Heart left ventricle (tissue), 16 donors: Measurements from ENCODE around the gene SNW1. TPM values are rescaled to one million over a fixed set of nuclear protein-coding genes. Genes with fewer than 3 reads are reported as not detected.

Experiments
- ATAC-seq, 4 donors: fragments of 200-7000 bp; cut with Tn5 transposase; one replicate each; pipeline ENCODE4 v1.9.1; 2020 to 2022; ENCODE audit warnings: moderate library complexity in 4 of 4, mild to moderate bottlenecking in 3 of 4, moderate number of reproducible peaks in 1 of 4
- DNase-seq, 5 donors: peaks; one replicate each; pipeline ENCODE4 v3.0.0-alpha.2; 2020
- H3K27ac ChIP-seq, 12 donors: fragments of 200-600 bp; sonication (generic) in 4 of 12; one replicate each; pipeline versions ENCODE4 v1.5.0 to v1.8.0; 2016 to 2022; ENCODE audit warnings: mild to moderate bottlenecking in 2 of 12
- H3K27me3 ChIP-seq, 9 donors: fragments of 200-600 bp; sonication (generic) in 2 of 9; one replicate each; pipeline versions ENCODE4 v1.5.1 to v1.8.0; 2016 to 2022; ENCODE audit warnings: mild to moderate bottlenecking in 3 of 9
- H3K36me3 ChIP-seq, 9 donors: fragments of 200-600 bp; sonication (generic) in 2 of 9; one replicate each; pipeline versions ENCODE4 v1.5.0 to v1.8.0; 2018 to 2022; ENCODE audit warnings: mild to moderate bottlenecking in 2 of 9
- H3K4me1 ChIP-seq, 12 donors: fragments of 200-600 bp; sonication (generic) in 4 of 12; one replicate each; pipeline versions ENCODE4 v1.5.0 to v1.8.0; 2016 to 2022; ENCODE audit warnings: mild to moderate bottlenecking in 3 of 12
- H3K4me3 ChIP-seq, 12 donors: fragments of 200-600 bp; sonication (generic) in 4 of 12; one replicate each; pipeline versions ENCODE4 v1.5.0 to v1.8.0; 2017 to 2022; ENCODE audit warnings: mild to moderate bottlenecking in 9 of 12, moderate library complexity in 4 of 12
- H3K9me3 ChIP-seq, 12 donors: fragments of 200-600 bp; sonication (generic) in 4 of 12; one replicate each; pipeline versions ENCODE4 v1.5.0 to v1.8.0; 2016 to 2022; ENCODE audit warnings: mild to moderate bottlenecking in 1 of 12
- CTCF ChIP-seq, 12 donors: fragments of 200-600 bp; sonication (generic) in 4 of 12; IDR thresholded peaks; one replicate each; pipeline versions ENCODE4 v1.5.0 to v1.8.0; 2018 to 2022; ENCODE audit warnings: antibody characterized with exemption in 12 of 12, mild to moderate bottlenecking in 5 of 12
- POLR2A ChIP-seq, 2 donors: fragments of 450-650 bp; IDR thresholded peaks; one replicate each; pipeline ENCODE4 v1.6.1; 2017; ENCODE audit warnings: antibody characterized with exemption in 2 of 2, mild to moderate bottlenecking in 2 of 2, moderate library complexity in 2 of 2
- WGBS, 4 donors: extraction: QIAGEN DNeasy Blood & Tissue Kit in 2 of 4; methylation state at CpG; one replicate each; pipeline versions ENCODE4 v1.1.5 to v1.1.7; 2013 to 2018; 5-methylcytosine and 5-hydroxymethylcytosine counted together
- intact Hi-C, 10 donors: fragments of 100-400 bp; cut with DNase I; formaldehyde crosslinking; loops; one replicate each; pipeline versions ENCODE4 v1.11.1 to v1.14.2; 2022
- polyA plus RNA-seq, 2 donors: library from polyadenylated mRNA; stranded (reverse); fragments of 200-250 nt; gene quantifications; one replicate each; pipeline ENCODE4 v1.2.3, GENCODE V29; 2013
- total RNA-seq, 9 donors: library from RNA; depleted of rRNA in 2 of 9; stranded (reverse); fragments of >200 nt in 2 of 9; fragmentation: NEBNext Ultra II Directional in 3 of 9; extraction: Animal tissue kit (Norgen Biotek cat#: 25700) in 3 of 9; gene quantifications; one replicate each; pipeline versions ENCODE4 v1.1.0 to v1.2.4, GENCODE V29; 2016 to 2023
- donor health status: ischemic (EF 13 %, LVEDD 7.1; RV severe dilation, severe dysfunction).
- donor health status: healthy with polysubstance abuse.
- donor health status: DM: no; HTN: yes; CAD: no.
- donor health status: DM: no; HTN: no; CAD: no.
- donor health status: ischemic (EF 25% LVEDD 6.9; RV normal size, moderate dysfunction).
- donor health status: ischemic (EF 25% LVEDD 5.7; RV mildly dilated, moderate dysfunction).
- donor health status: healthy.
- donor health status: DM: yes; HTN: yes; CAD: no.
- donor health status: ischemic (EF 35%, LVEDD 5.7; RV mildly dilated, moderate dysfunction).
- donor health status: nonischemic (EF 11% LVEDD 7.7; RV severe dilation, severe dysfunction).
- donor health status: DM: yes; HTN: yes; CAD: no.
- donor health status: PGD.
- donor health status: ischemic (EF 29% LVEDD 5.4; RV normal size, mild dysfunction).
- donor health status: nonischemic (EF 23%, LVEDD 6.1; RV moderate dilation, normal function).

SNW1 gene
- total and polyA plus RNA-seq, 11 donors, result 25.8 to 67.3 (median 47.0) TPM

GRCh38 chr14:77730976-77731497 is 29.9 kb downstream of the SNW1 start:
- H3K27me3 ChIP-seq, result no peaks in the 10 kb centered on the region
- no peaks in the 10 kb centered on the region for H3K9me3 ChIP-seq
- peaks cover 0 to 9% (median 0%) of the 10 kb centered on the region in 12 donors for H3K4me1 ChIP-seq
- H3K27ac ChIP-seq, result no peak overlapping the region
- no peak for ATAC-seq
- peaks cover 11 to 100% (median 100%) of the 10 kb centered on the region in 9 donors for H3K36me3 ChIP-seq
- TF ChIP-seq CTCF (IDR thresholded peaks at IDR 0.05) (no peak), POLR2A (IDR thresholded peaks at IDR 0.05) (no peak)
- intact Hi-C loops, result no loop called here
- 42 to 60% (median 55%) methylated on average over 3 of the region's 3 CpGs for WGBS, 4 donors
- no peak for DNase-seq
- H3K4me3 ChIP-seq, result no peak overlapping the region

- Histone ChIP-seq H3K9me3 (no peaks in the 10 kb centered on the region), H3K4me3 (no peak overlapping the region), H3K4me1 (no peaks in the 10 kb centered on the region), H3K27me3 (no peaks in the 10 kb centered on the region), H3K27ac (no peak overlapping the region), H3K36me3 (peaks cover 2 to 100% (median 100%) of the 10 kb centered on the region in 9 donors)
- ATAC-seq (no peak), DNase-seq (no peak)
- TF ChIP-seq CTCF (IDR thresholded peaks at IDR 0.05) (no peak), POLR2A (IDR thresholded peaks at IDR 0.05) (no peak)
- intact Hi-C loops, result no loop called here
- 96 to 97% (median 97%) methylated on average over 3 of the region's 3 CpGs for WGBS, 4 donors
Measured at GRCh38 chr14:77722301-77722700, 38.7 kb downstream of the SNW1 start.

GRCh38 chr14:77721437-77721836 is 39.5 kb downstream of the SNW1 start:
- Histone ChIP-seq H3K27me3 (no peaks in the 10 kb centered on the region), H3K36me3 (peaks cover 0 to 100% (median 100%) of the 10 kb centered on the region in 9 donors), H3K9me3 (no peaks in the 10 kb centered on the region), H3K27ac (no peak overlapping the region), H3K4me1 (no peaks in the 10 kb centered on the region), H3K4me3 (no peak overlapping the region)
- intact Hi-C loops, result no loop called here
- ATAC-seq (no peak), DNase-seq (no peak)
- TF ChIP-seq CTCF (IDR thresholded peaks at IDR 0.05), result no peak
- TF ChIP-seq POLR2A (IDR thresholded peaks at IDR 0.05), result no peak
- WGBS, 4 donors, result 91 to 97% (median 95%) methylated on average over 5 of the region's 5 CpGs

- ATAC-seq, result no peak
- Histone ChIP-seq H3K27me3 (no peaks in the 10 kb centered on the region), H3K4me3 (no peak overlapping the region), H3K36me3 (peaks cover 0 to 100% (median 99%) of the 10 kb centered on the region in 9 donors), H3K27ac (no peak overlapping the region), H3K4me1 (peaks cover 0 to 4% (median 0%) of the 10 kb centered on the region in 12 donors), H3K9me3 (no peaks in the 10 kb centered on the region)
- DNase-seq, result no peak
- no peak for TF ChIP-seq POLR2A (IDR thresholded peaks at IDR 0.05)
- intact Hi-C loops, result no loop called here
- 78 to 85% (median 81%) methylated on average over 5 of the region's 5 CpGs for WGBS, 4 donors
Measured at GRCh38 chr14:77717608-77718305, 43.2 kb downstream of the SNW1 start.
